Suprapubic skin (tissue), 3 donors: ENCODE results near the gene ATXN10.

Experiments used
- CTCF ChIP-seq, 2 donors: fragments of 200-600 bp in 1 of 2; fragments of 450-650 bp in 1 of 2; sonication (generic) in 1 of 2; IDR thresholded peaks; one replicate each; pipeline ENCODE4 v1.5.1; 2016 to 2019; ENCODE audit warnings: antibody characterized with exemption in 2 of 2, mild to moderate bottlenecking in 1 of 2, moderate library complexity in 1 of 2
- EP300 ChIP-seq: sonication (generic); formaldehyde crosslinking; IDR thresholded peaks from one replicate; pipeline ENCODE4 v1.6.1; 2017; ENCODE audit warnings: antibody characterized with exemption
- POLR2A ChIP-seq, 2 donors: fragments of 450-650 bp; IDR thresholded peaks; one replicate each; pipeline ENCODE4 v1.6.1; 2017; ENCODE audit warnings: antibody characterized with exemption in 2 of 2, mild to moderate bottlenecking in 2 of 2, moderate library complexity in 2 of 2

- TF ChIP-seq CTCF (IDR thresholded peaks at IDR 0.05): no peak
- no peak for TF ChIP-seq POLR2A (IDR thresholded peaks at IDR 0.05)
- TF ChIP-seq EP300: no peak
Observed at GRCh38 chr22:45872659-45873263, 201.1 kb downstream of the ATXN10 start.
